Colonic mucosa (tissue), 4 donors: ENCODE measurements around the gene CMAS. TPM values are rescaled to one million over a fixed set of nuclear protein-coding genes. Genes with fewer than 3 reads are reported as not detected.

Experiments
- DNase-seq: peaks from one replicate; pipeline ENCODE4 v3.0.0-alpha.2; 2020
- H3K27ac ChIP-seq: fragments of 200-600 bp; one replicate; pipeline ENCODE4 v1.8.0; 2021
- H3K27me3 ChIP-seq: fragments of 200-600 bp; one replicate; pipeline ENCODE4 v1.8.0; 2021
- H3K36me3 ChIP-seq: fragments of 200-600 bp; one replicate; pipeline ENCODE4 v1.8.0; 2021
- H3K4me1 ChIP-seq: fragments of 200-600 bp; one replicate; pipeline ENCODE4 v1.8.0; 2021; ENCODE audit warnings: mild to moderate bottlenecking
- H3K4me3 ChIP-seq: fragments of 200-600 bp; one replicate; pipeline ENCODE4 v1.8.0; 2021
- H3K9ac ChIP-seq, 2 donors: one replicate each; pipeline ENCODE4 v1.7.0; 2013; ENCODE audit warnings: control low read depth in 2 of 2, low read depth in 2 of 2, low read length in 2 of 2
- H3K9me3 ChIP-seq: fragments of 200-600 bp; one replicate; pipeline ENCODE4 v1.8.0; 2021
- CTCF ChIP-seq: fragments of 200-600 bp; IDR thresholded peaks from one replicate; pipeline ENCODE4 v1.8.0; 2022; ENCODE audit warnings: antibody characterized with exemption, mild to moderate bottlenecking
- intact Hi-C: fragments of 100-400 bp; cut with DNase I; formaldehyde crosslinking; loops from one replicate; pipeline ENCODE4 v1.14.1; 2022
- total RNA-seq, 2 donors: library from RNA; stranded (reverse); fragmentation: NEBNext Ultra II Directional in 1 of 2; extraction: Animal tissue kit (Norgen Biotek cat#: 25700) in 1 of 2; gene quantifications; one replicate each; pipeline ENCODE4 v1.2.1, GENCODE V29; 2021
- donor health status: healthy.
- donor health status: DM: no; HTN: no; CAD: no.
- donor health status: DM: no; HTN: no; CAD: no.

The CMAS gene
- total RNA-seq, 2 donors from 2014 or later = 126 to 189 TPM

GRCh38 chr12:22056607-22057006, 10.6 kb downstream of the CMAS start:
- Histone ChIP-seq H3K27me3 (no peaks in the 10 kb centered on the region), H3K36me3 (peaks cover 9% of the 10 kb centered on the region), H3K4me3 (no peak overlapping the region), H3K4me1 (no peaks in the 10 kb centered on the region), H3K9ac (no peak overlapping the region), H3K27ac (no peak overlapping the region), H3K9me3 (no peaks in the 10 kb centered on the region)
- intact Hi-C loops = no loop called here
- TF ChIP-seq CTCF = no peak
- DNase-seq = no peak

DNA sequence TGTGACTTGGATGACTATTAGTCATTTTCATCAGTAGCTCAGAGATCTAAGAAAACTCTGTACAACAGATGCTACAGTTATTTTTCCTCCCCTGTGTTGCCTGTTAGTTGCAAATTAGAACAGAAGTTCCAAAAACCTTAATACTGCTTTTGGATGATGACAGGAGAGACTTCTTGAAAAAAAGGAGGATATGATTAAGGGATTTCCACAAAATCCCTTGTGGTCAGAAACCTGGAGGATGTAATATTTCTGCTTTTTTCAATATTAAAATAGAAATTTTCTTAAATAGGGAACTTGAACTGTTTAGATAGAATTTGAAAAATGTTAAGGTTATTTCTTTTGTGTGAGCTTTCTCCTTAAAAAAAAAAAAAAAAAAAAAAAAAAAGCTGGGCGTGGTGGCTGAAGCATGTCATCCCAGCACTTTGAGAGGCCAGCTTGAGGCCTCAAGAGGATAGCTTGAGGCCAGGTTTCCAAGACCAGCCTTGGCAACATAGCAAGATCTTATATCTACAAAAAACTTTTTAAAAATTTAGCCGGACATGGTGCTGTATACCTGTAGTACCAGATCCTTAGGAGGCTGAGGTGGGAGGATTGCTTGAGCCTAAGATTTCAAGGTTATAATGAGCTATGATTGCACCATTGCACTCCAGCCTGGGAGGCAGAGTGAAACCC, 14.1 kb downstream of the CMAS start:
- H3K27ac ChIP-seq = no peak overlapping the region
- H3K27me3 ChIP-seq = no peaks in the 10 kb centered on the region
- intact Hi-C loops = no loop called here
- no peak overlapping the region for H3K9ac ChIP-seq
- peaks cover 9% of the 10 kb centered on the region for H3K36me3 ChIP-seq
- H3K4me3 ChIP-seq = no peak overlapping the region
- no peak for TF ChIP-seq CTCF
- no peak for DNase-seq
- no peaks in the 10 kb centered on the region for H3K9me3 ChIP-seq
- H3K4me1 ChIP-seq = no peaks in the 10 kb centered on the region

- intact Hi-C loops = no loop called here
Observed at GRCh38 chr12:22064968-22065367, 18.9 kb downstream of the CMAS start.

DNA sequence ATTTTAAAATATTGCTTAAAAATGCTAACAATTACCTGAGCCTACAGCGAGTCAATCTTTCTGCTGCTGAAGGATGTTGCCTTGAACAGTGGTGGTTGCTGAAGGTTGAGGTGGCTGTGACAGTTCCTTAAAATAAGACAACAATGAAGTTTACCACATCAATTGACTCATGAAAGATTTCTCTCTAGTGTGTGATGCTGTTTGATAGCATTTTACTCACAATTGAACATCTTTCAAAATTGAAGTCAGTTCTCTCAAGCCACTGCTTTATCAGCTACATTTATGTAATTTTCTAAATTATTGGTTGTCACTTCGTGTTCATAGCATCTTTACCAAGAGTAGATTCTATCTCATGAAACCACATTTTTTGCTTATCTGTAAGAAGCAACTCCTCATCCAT, 20.3 kb downstream of the CMAS start:
- intact Hi-C loops = no loop called here
- DNase-seq = no peak
- H3K27ac ChIP-seq = no peak overlapping the region
- no peaks in the 10 kb centered on the region for H3K36me3 ChIP-seq
- H3K4me3 ChIP-seq = no peak overlapping the region
- H3K9me3 ChIP-seq = no peaks in the 10 kb centered on the region
- no peak overlapping the region for H3K9ac ChIP-seq
- no peaks in the 10 kb centered on the region for H3K4me1 ChIP-seq
- TF ChIP-seq CTCF = no peak
- H3K27me3 ChIP-seq = no peaks in the 10 kb centered on the region

More at GRCh38 chr12:22064968-22065367, 18.9 kb downstream of the CMAS start:
- Histone ChIP-seq H3K36me3 (no peaks in the 10 kb centered on the region), H3K4me1 (no peaks in the 10 kb centered on the region), H3K9me3 (no peaks in the 10 kb centered on the region), H3K9ac (no peak overlapping the region), H3K27ac (no peak overlapping the region), H3K4me3 (no peak overlapping the region), H3K27me3 (no peaks in the 10 kb centered on the region)
- DNase-seq = no peak
- TF ChIP-seq CTCF = no peak

DNA sequence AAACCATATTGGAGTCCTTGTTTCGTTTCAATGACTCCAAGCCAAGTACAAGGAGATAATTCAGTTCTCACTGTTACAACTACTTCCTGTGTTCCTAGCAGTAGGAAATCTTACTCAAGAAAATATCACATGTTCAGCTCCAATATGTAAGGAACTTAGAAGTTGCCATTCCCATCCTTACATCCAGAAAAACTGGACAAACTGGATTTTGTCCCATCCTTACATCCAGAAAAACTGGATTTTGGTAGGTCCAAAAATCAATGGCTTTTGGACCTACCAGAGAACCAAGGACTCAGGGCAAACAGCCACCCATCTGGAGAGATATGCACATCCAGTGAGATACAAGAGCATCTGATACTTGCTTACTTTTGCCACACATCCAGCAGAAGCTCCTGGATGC, 23.8 kb downstream of the CMAS start:
- H3K27me3 ChIP-seq = no peaks in the 10 kb centered on the region
- H3K9ac ChIP-seq = no peak overlapping the region
- no peak overlapping the region for H3K4me3 ChIP-seq
- no peaks in the 10 kb centered on the region for H3K9me3 ChIP-seq
- no peaks in the 10 kb centered on the region for H3K4me1 ChIP-seq
- no peak for DNase-seq
- intact Hi-C loops = no loop called here
- no peaks in the 10 kb centered on the region for H3K36me3 ChIP-seq
- no peak overlapping the region for H3K27ac ChIP-seq
- no peak for TF ChIP-seq CTCF
